ENCODE data around the gene SLC52A1. TPM values are rescaled to one million over a fixed set of nuclear protein-coding genes. Genes with fewer than 3 reads are reported as not detected.

Gene SLC52A1
- total and polyA plus RNA-seq, 7 donors: 0.23 to 0.74 TPM; not detected in 5

GRCh38 chr17:5002121-5002788, 33.0 kb downstream of the SLC52A1 start:
- WGBS, 2 donors: 95 to 96% methylated on average over 20 of the region's 20 CpGs
- TF ChIP-seq POLR2AphosphoS5 (IDR thresholded peaks at IDR 0.05) (no peak), POLR2A (IDR thresholded peaks at IDR 0.05) (no peak), CTCF (IDR thresholded peaks at IDR 0.05) (no peak), EP300 (IDR thresholded peaks at IDR 0.05) (no peak)
- H3K36me3 ChIP-seq: peaks cover 38 to 67% (median 64%) of the 10 kb centered on the region in 4 donors
- no peaks in the 10 kb centered on the region for H3K9me3 ChIP-seq
- H3K27ac ChIP-seq: no peak overlapping the region
- peaks cover 0 to 26% (median 25%) of the 10 kb centered on the region in 4 donors for H3K4me1 ChIP-seq
- intact Hi-C loops (cut with DNase I): no loop called here
- no peak overlapping the region for H3K4me3 ChIP-seq
- H3K27me3 ChIP-seq: no peaks in the 10 kb centered on the region
- DNase-seq: no peak

GRCh38 chr17:5000237-5000639, 35.0 kb downstream of the SLC52A1 start:
- no peak for TF ChIP-seq EP300 (IDR thresholded peaks at IDR 0.05)
- TF ChIP-seq POLR2AphosphoS5 (IDR thresholded peaks at IDR 0.05): peak in 2 of 4 donors; percentile 11 to 35

GRCh38 chr17:4999430-5000093, 35.7 kb downstream of the SLC52A1 start:
- Histone ChIP-seq H3K9me3 (no peaks in the 10 kb centered on the region), H3K27ac (peak overlapping the region; percentile 96 to 97 (median 96)), H3K4me1 (peaks cover 0 to 34% (median 31%) of the 10 kb centered on the region in 4 donors), H3K4me3 (peak overlapping the region; percentile 90 to 99 (median 98)), H3K27me3 (no peaks in the 10 kb centered on the region), H3K36me3 (peaks cover 26 to 40% (median 37%) of the 10 kb centered on the region in 4 donors)
- TF ChIP-seq CTCF (IDR thresholded peaks at IDR 0.05): no peak
- 66 to 72% methylated on average over 12 of the region's 12 CpGs for WGBS, 2 donors
- intact Hi-C loops (cut with DNase I): loop anchor here (2.0 kb wide), 1 partner anchor 31 kb away; no protein-coding TSS in a partner anchor
- DNase-seq: no peak

More at GRCh38 chr17:5000237-5000639, 35.0 kb downstream of the SLC52A1 start:
- H3K9me3 ChIP-seq: no peaks in the 10 kb centered on the region
- intact Hi-C loops (cut with DNase I): no loop called here
- H3K27ac ChIP-seq: peak overlapping the region; percentile 96 to 97 (median 96)
- WGBS, 2 donors: 80 to 85% methylated on average over 11 of the region's 11 CpGs
- peak overlapping the region; percentile 0 to 99 (median 94) for H3K4me3 ChIP-seq
- peak; percentile 92 for DNase-seq
- peaks cover 0 to 34% (median 31%) of the 10 kb centered on the region in 4 donors for H3K4me1 ChIP-seq
- peaks cover 32 to 47% (median 44%) of the 10 kb centered on the region in 4 donors for H3K36me3 ChIP-seq
- H3K27me3 ChIP-seq: no peaks in the 10 kb centered on the region

GRCh38 chr17:4998732-4999429, 36.3 kb downstream of the SLC52A1 start:
- Histone ChIP-seq H3K4me1 (peaks cover 0 to 34% (median 31%) of the 10 kb centered on the region in 4 donors), H3K27me3 (no peaks in the 10 kb centered on the region), H3K4me3 (peak overlapping the region; percentile 90 to 99 (median 98)), H3K36me3 (peaks cover 19 to 33% (median 30%) of the 10 kb centered on the region in 4 donors), H3K9me3 (no peaks in the 10 kb centered on the region), H3K27ac (peak overlapping the region; percentile 96 to 97 (median 96))
- no peak for DNase-seq
- TF ChIP-seq EP300 (IDR thresholded peaks at IDR 0.05) (no peak), POLR2A (IDR thresholded peaks at IDR 0.05) (no peak), POLR2AphosphoS5 (IDR thresholded peaks at IDR 0.05) (no peak), CTCF (IDR thresholded peaks at IDR 0.05) (no peak)
- intact Hi-C loops (cut with DNase I): loop anchor here (2.0 kb wide), 1 partner anchor 32 kb away; no protein-coding TSS in a partner anchor
- 4 to 31% methylated on average over 14 of the region's 14 CpGs for WGBS, 2 donors

Data from sigmoid colon (tissue), 7 donors.